A549 (cell line): ENCODE measurements around the gene MMD. TPM values are rescaled to one million over a fixed set of nuclear protein-coding genes. Genes with fewer than 3 reads are reported as not detected.
"Not testable (repeated sequence)": the region's sequence is repeated elsewhere in the genome, so short reads cannot be mapped to it uniquely, and the experiment has no call there.

Experiments used
- ATAC-seq, 2 experiments: fragments of 200-7000 bp in 1 of 2; fragments of >200 bp in 1 of 2; cut with Nextera tagmentation in 1 of 2; cut with Tn5 transposase in 1 of 2; 3 replicates each; pipeline versions ENCODE4 v1.8.0 to v1.9.1; 2018 to 2020; ENCODE audit warnings: mild to moderate bottlenecking in 1 of 2, moderate library complexity in 1 of 2
- CTCF ChIA-PET: fragments of 300-600 bp; sonication (Branson Sonifier 250); formaldehyde crosslinking; extraction: SDS; loops from one replicate; lab custom pipeline; 2021; ENCODE audit warnings: antibody characterized with exemption, inconsistent platforms; lab: Yijun Ruan, JAX
- POLR2A ChIA-PET: fragments of 350-600 bp; formaldehyde crosslinking; extraction: SDS; loops from one replicate; lab custom pipeline; 2021; ENCODE audit warnings: antibody characterized with exemption, inconsistent platforms; lab: Yijun Ruan, JAX
- DNase-seq, 2 experiments: peaks; one replicate each; pipeline versions ENCODE4 v3.0.0 to v3.0.0-alpha.2; 2011 to 2016; ENCODE audit warnings: low read depth in 1 of 2, low spot score in 1 of 2
- FAIRE-seq: peaks from 2 replicates; lab custom pipeline; 2011; peaks lifted over from hg19 to GRCh38; lab: Jason Lieb, UNC
- H3K27ac ChIP-seq, 2 experiments: fragments of >200 bp; sonication (Bioruptor Twin); formaldehyde crosslinking; 3 replicates each; pipeline ENCODE4 v1.5.1; 2016 to 2017
- H3K4me1 ChIP-seq: fragments of >200 bp; sonication (Bioruptor Twin); formaldehyde crosslinking; 3 replicates; pipeline ENCODE4 v1.6.1; 2016
- H3K4me2 ChIP-seq: fragments of >200 bp; sonication (Bioruptor Twin); formaldehyde crosslinking; 3 replicates; pipeline ENCODE4 v1.6.1; 2016
- H3K4me3 ChIP-seq: fragments of >200 bp; sonication (Bioruptor Twin); formaldehyde crosslinking; 3 replicates; pipeline ENCODE4 v1.5.1; 2016
- H3K9me3 ChIP-seq: fragments of >200 bp; sonication (Bioruptor Twin); formaldehyde crosslinking; 3 replicates; pipeline ENCODE4 v1.6.1; 2016
- CHD2 ChIP-seq: fragments of 150-350 bp; IDR thresholded peaks from 2 replicates; pipeline ENCODE4 v1.6.1; 2014; ENCODE audit warnings: low read length; ENCODE audit not compliant: partially characterized antibody
- ELK1 ChIP-seq: fragments of 150-350 bp; IDR thresholded peaks from 2 replicates; pipeline ENCODE4 v1.6.1; 2014; ENCODE audit warnings: low read depth, mild to moderate bottlenecking, low read length
- FOSL2 ChIP-seq, 2 experiments: fragments of 450-650 bp in 1 of 2; fragments of >200 bp in 1 of 2; sonication (Bioruptor Twin) in 1 of 2; formaldehyde crosslinking; IDR thresholded peaks; 2 replicates each; pipeline versions ENCODE4 v1.5.0 to v1.6.1; 2016 to 2020; ENCODE audit warnings: mild to moderate bottlenecking in 1 of 2, moderate library complexity in 1 of 2
- HES2 ChIP-seq: fragments of >200 bp; sonication (Bioruptor Twin); formaldehyde crosslinking; IDR thresholded peaks from 2 replicates; pipeline ENCODE4 v1.6.1; 2016
- HMGXB4 ChIP-seq: fragments of 250-450 bp; sonication (Bioruptor Pico); IDR thresholded peaks from 2 replicates; pipeline ENCODE4 v1.5.0; 2021; ENCODE audit warnings: mild to moderate bottlenecking, moderate library complexity, borderline replicate concordance
- HOXA7 ChIP-seq: fragments of 250-450 bp; sonication (Bioruptor Pico); IDR thresholded peaks from 2 replicates; pipeline ENCODE4 v1.5.0; 2020; ENCODE audit warnings: mild to moderate bottlenecking, moderate library complexity
- JUN ChIP-seq, 2 experiments: fragments of >200 bp; sonication (Bioruptor Twin); formaldehyde crosslinking; IDR thresholded peaks; 2 replicates in 1 of 2; 3 replicates in 1 of 2; pipeline ENCODE4 v1.6.1; 2016 to 2017
- KDM5A ChIP-seq: fragments of 200-600 bp; sonication (generic); IDR thresholded peaks from 2 replicates; pipeline ENCODE4 v1.6.1; 2016; ENCODE audit warnings: antibody characterized with exemption, mild to moderate bottlenecking
- NFE2L2 ChIP-seq: fragments of 150-350 bp; conservative IDR thresholded peaks from 2 replicates; pipeline ENCODE4 v1.6.1; 2014; ENCODE audit warnings: low read length
- NPAS2 ChIP-seq: fragments of 250-450 bp; sonication (Bioruptor Pico); IDR thresholded peaks from 2 replicates; pipeline ENCODE4 v1.8.0; 2022; ENCODE audit warnings: mild to moderate bottlenecking, moderate library complexity, borderline replicate concordance
- RARB ChIP-seq: fragments of 250-450 bp; sonication (Bioruptor Pico); IDR thresholded peaks from 2 replicates; pipeline ENCODE4 v1.8.0; 2021; ENCODE audit warnings: mild to moderate bottlenecking, moderate library complexity
- RNF2 ChIP-seq: fragments of 200-600 bp; sonication (generic); IDR thresholded peaks from 2 replicates; pipeline ENCODE4 v1.6.1; 2016; ENCODE audit warnings: low read depth, mild to moderate bottlenecking, antibody characterized with exemption, moderate library complexity, borderline replicate concordance
- SMC3 ChIP-seq: fragments of >200 bp; sonication (Bioruptor Twin); formaldehyde crosslinking; IDR thresholded peaks from 3 replicates; pipeline ENCODE4 v1.6.1; 2018; ENCODE audit warnings: inconsistent platforms
- ZC3H11A ChIP-seq: fragments of 450-650 bp; IDR thresholded peaks from 2 replicates; pipeline ENCODE4 v1.6.1; 2014; ENCODE audit warnings: antibody characterized with exemption, mild to moderate bottlenecking
- ZFP36 ChIP-seq: fragments of 450-650 bp; IDR thresholded peaks from 2 replicates; pipeline ENCODE4 v1.6.1; 2014; ENCODE audit warnings: borderline replicate concordance; ENCODE audit not compliant: partially characterized antibody
- ZNF302 ChIP-seq: fragments of 250-450 bp; sonication (Bioruptor Pico); IDR thresholded peaks from 2 replicates; pipeline ENCODE4 v1.9.0; 2021; ENCODE audit warnings: inconsistent platforms, mild to moderate bottlenecking, moderate library complexity
- ZSCAN20 ChIP-seq: fragments of 250-450 bp; sonication (Bioruptor Pico); IDR thresholded peaks from 2 replicates; pipeline ENCODE4 v1.8.0; 2022; ENCODE audit warnings: mild to moderate bottlenecking, moderate library complexity
- WGBS: methylation state at CpG from one replicate; pipeline ENCODE4 v1.1.6; 2017; ENCODE audit errors: missing lambda C conversion rate; 5-methylcytosine and 5-hydroxymethylcytosine counted together
- polyA plus RNA-seq, 4 experiments: library from polyadenylated mRNA; depleted of rRNA in 3 of 4; stranded (reverse); fragments of >200 nt; fragmentation: RNase III in 1 of 4; extraction: RNeasy Plus Mini Kit Qiagen cat#74134 plus additional on column Dnase treatment in 1 of 4; gene quantifications; 2 replicates in 3 of 4; 3 replicates in 1 of 4; pipeline ENCODE4 v1.2.3, GENCODE V29; 2011 to 2017
- TF ChIP-seq, protein P1 (sequence below): IDR thresholded peaks from 2 replicates; pipeline ENCODE4 v1.6.1; 2012; ENCODE audit warnings: low read depth, borderline replicate concordance
- TF ChIP-seq, protein P2 (sequence below): fragments of >200 bp; sonication (Bioruptor Twin); formaldehyde crosslinking; IDR thresholded peaks from 3 replicates; pipeline ENCODE4 v1.6.1; 2016

MMD gene
- polyA plus RNA-seq, 2 of the 4 experiments (the other 2 are of a cell fraction): 22.5 to 54.7 TPM

- TF ChIP-seq ELK1 (no peak), KDM5A (no peak), ZSCAN20 (CRISPR knock-in tag) (no peak), ZNF302 (CRISPR knock-in tag) (no peak), NPAS2 (CRISPR knock-in tag) (no peak)
- TF ChIP-seq, all 56 proteins: peak for 10
Measured at GRCh38 chr17:55446581-55447205, 25.1 kb upstream of the MMD start (continued).

DNA sequence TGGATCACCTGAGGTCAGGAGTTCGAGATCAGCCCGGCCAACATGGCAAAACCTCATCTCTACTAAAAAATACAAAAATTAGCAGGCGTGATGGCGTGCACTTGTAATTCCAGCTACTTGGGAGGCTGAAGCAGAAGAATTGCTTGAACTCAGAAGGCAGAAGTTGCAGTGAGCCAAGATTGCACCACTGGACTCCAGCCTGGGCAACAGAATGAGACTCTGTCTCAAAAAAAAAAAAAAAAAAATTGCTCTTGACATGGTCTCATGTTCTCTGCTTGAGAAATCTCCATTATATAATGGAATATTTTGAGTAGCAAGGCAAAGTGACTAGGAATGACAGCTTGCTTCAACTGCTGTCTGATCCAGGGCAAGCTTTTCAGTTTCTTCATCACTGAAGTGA is 24.4 kb upstream of the MMD start:
- peaks cover 76% of the 10 kb centered on the region for H3K4me1 ChIP-seq

DNA sequence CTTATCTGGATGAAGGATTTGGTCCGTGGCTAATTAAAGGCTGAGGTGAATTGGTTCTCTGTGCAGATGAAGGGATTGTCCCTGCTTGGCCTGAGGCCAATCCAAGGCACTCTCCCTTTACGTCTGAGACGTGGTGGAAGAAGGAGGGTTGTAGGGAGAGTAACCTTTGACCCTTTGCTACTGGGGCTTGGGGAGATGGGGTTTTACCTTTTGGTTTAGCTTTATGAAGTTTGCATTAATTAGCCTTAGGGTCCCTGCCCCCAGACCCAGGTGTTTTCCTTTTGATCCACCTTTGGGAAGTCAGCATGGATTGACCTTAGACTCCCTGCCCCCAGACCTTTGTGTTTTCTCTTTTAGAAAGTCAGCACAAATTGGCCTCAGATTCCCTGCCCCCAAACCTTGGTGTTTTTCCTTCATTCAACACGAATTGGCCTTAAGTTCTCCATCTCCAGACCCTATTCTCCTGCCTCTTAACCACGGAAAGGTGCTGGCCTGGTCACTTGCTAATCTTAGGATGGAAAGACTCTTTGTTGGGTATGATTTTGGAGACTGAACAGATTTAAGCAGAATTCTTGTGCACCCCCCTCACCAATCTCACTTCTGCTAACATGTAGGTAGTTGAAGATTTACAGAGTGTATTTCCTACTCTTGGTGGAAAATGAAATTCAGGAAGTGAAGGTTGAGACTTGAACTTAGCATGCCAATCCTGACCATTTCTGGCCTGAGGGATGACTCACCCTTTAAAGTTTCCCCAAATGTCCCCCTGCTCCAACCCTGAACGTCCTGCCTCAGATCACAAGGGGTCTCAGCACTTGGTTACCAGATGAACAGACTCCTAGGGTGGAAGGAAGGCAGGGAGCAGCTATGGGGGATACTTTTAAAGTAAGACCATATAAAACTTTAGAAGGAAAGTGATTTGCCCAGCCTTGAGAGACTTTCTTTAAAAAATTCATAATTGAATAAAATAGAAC is 23.1 kb upstream of the MMD start:
- peaks cover 71% of the 10 kb centered on the region for H3K4me1 ChIP-seq
- peak in 1 of 2 experiments; percentile 50 for DNase-seq

More for the DNA sequence above, 24.4 kb upstream of the MMD start:
- not testable (repeated sequence) for FAIRE-seq, DNase-seq, ATAC-seq, H3K9me3 ChIP-seq, H3K4me3 ChIP-seq
- POLR2A ChIA-PET: interaction anchor here (1.6 to 1.7 kb wide), 2 partner anchors 9 to 12 kb away, joined by 3 to 4 read pairs; no protein-coding TSS in a partner anchor
- Histone ChIP-seq H3K4me2 (peak overlapping the region; percentile 47), H3K27ac (peak overlapping the region; percentile 65 to 79)
- CTCF ChIA-PET: interaction anchor here (0.7 to 1.3 kb wide), 4 partner anchors 12 to 878 kb away, joined by 4 to 10 read pairs (median 4); no protein-coding TSS in a partner anchor
- 93% methylated on average over 4 of the region's 4 CpGs for WGBS

More for the DNA sequence above, 23.1 kb upstream of the MMD start:
- no peak; a peak in 1 of 6 replicates for ATAC-seq
- Histone ChIP-seq H3K4me2 (peak overlapping the region; percentile 47), H3K4me3 (no peak overlapping the region)
- no peak for TF ChIP-seq RNF2
- no peak for TF ChIP-seq ZFP36
- TF ChIP-seq RARB (CRISPR knock-in tag): no peak
- TF ChIP-seq NFE2L2: no peak
- TF ChIP-seq, protein P1, sequence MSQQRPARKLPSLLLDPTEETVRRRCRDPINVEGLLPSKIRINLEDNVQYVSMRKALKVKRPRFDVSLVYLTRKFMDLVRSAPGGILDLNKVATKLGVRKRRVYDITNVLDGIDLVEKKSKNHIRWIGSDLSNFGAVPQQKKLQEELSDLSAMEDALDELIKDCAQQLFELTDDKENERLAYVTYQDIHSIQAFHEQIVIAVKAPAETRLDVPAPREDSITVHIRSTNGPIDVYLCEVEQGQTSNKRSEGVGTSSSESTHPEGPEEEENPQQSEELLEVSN: no peak
- no peak for TF ChIP-seq HOXA7 (CRISPR knock-in tag)
- no peak for TF ChIP-seq FOSL2 (IDR thresholded peaks at IDR 0.05)
- TF ChIP-seq FOSL2 (CRISPR knock-in tag; IDR thresholded peaks at IDR 0.05): peak; percentile 92
- TF ChIP-seq NPAS2 (CRISPR knock-in tag): no peak
- 0 out of 3 replicates have a peak, but pooled peaks have one; percentile 6 for TF ChIP-seq SMC3
- no peak for TF ChIP-seq ZC3H11A
- no peak for TF ChIP-seq ELK1
- TF ChIP-seq, protein P2, sequence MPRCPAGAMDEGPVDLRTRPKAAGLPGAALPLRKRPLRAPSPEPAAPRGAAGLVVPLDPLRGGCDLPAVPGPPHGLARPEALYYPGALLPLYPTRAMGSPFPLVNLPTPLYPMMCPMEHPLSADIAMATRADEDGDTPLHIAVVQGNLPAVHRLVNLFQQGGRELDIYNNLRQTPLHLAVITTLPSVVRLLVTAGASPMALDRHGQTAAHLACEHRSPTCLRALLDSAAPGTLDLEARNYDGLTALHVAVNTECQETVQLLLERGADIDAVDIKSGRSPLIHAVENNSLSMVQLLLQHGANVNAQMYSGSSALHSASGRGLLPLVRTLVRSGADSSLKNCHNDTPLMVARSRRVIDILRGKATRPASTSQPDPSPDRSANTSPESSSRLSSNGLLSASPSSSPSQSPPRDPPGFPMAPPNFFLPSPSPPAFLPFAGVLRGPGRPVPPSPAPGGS: no peak
- TF ChIP-seq HES2: no peak
- no peak for TF ChIP-seq HMGXB4 (CRISPR knock-in tag)
- TF ChIP-seq CHD2: no peak
- TF ChIP-seq ZSCAN20 (CRISPR knock-in tag): no peak
- no peak for TF ChIP-seq JUN (IDR thresholded peaks at IDR 0.05)
- TF ChIP-seq, all 56 proteins: peak for 2
- ChIA-PET POLR2A (interaction anchor here (1.6 kb wide), 1 partner anchor 10 kb away, joined by 3 read pairs; no protein-coding TSS in a partner anchor), CTCF (interaction anchor here (1.6 kb wide), 1 partner anchor 11 kb away, joined by 3 read pairs; no protein-coding TSS in a partner anchor)
- Histone ChIP-seq H3K9me3 (no peaks in the 10 kb centered on the region), H3K27ac (peak overlapping the region; percentile 65 to 79)
- FAIRE-seq: no peak
- 58% methylated on average over 6 of the region's 6 CpGs for WGBS
